SU-DHL-6 (cell line): ENCODE results near the gene FXYD2.

ENCODE experiments used
- H2AFZ ChIP-seq: fragments of 200-600 bp; sonication (generic); 2 replicates; pipeline ENCODE4 v1.6.1; 2014; ENCODE audit warnings: low read depth, mild to moderate bottlenecking, moderate library complexity, mixed read lengths, antibody characterized with exemption, low read length; ENCODE audit not compliant: severe bottlenecking
- H3F3A ChIP-seq: fragments of 200-600 bp; shearing (Covaris generic); 2 replicates; pipeline ENCODE4 v1.6.0; 2016; ENCODE audit warnings: antibody characterized with exemption, mild to moderate bottlenecking; ENCODE audit not compliant: insufficient read depth
- H3K27ac ChIP-seq: fragments of 200-600 bp; sonication (generic); 2 replicates; pipeline ENCODE4 v1.5.1; 2016; ENCODE audit warnings: low read depth, mild to moderate bottlenecking, low read length, moderate library complexity, mixed read lengths
- H3K27me3 ChIP-seq: fragments of 200-600 bp; sonication (generic), shearing (Covaris generic); 2 replicates; pipeline ENCODE4 v1.6.0; 2014; ENCODE audit warnings: mild to moderate bottlenecking, low read length
- H3K36me3 ChIP-seq: fragments of 200-600 bp; sonication (generic); 2 replicates; pipeline ENCODE4 v1.6.1; 2014; ENCODE audit warnings: mild to moderate bottlenecking, low read length, mixed read lengths
- H3K4me2 ChIP-seq: fragments of 300-600, 200-600 bp; shearing (Covaris generic), sonication (generic); 2 replicates; pipeline ENCODE4 v1.6.0; 2014; ENCODE audit warnings: low read length, low read depth, mild to moderate bottlenecking; ENCODE audit not compliant: poor library complexity, severe bottlenecking
- H3K4me3 ChIP-seq: fragments of 200-600 bp; sonication (generic); 2 replicates; pipeline ENCODE4 v1.5.1; 2014; ENCODE audit warnings: antibody characterized with exemption, low read length, mild to moderate bottlenecking, mixed read lengths; ENCODE audit not compliant: insufficient read depth, poor library complexity, severe bottlenecking
- H3K79me2 ChIP-seq: fragments of 200-600 bp; sonication (generic); 2 replicates; pipeline ENCODE4 v1.6.1; 2014; ENCODE audit warnings: mild to moderate bottlenecking, low read length, moderate library complexity; ENCODE audit not compliant: insufficient read depth
- H3K9ac ChIP-seq: fragments of 200-600 bp; sonication (generic); 2 replicates; pipeline ENCODE4 v1.7.0; 2014; ENCODE audit warnings: mild to moderate bottlenecking, low read length
- H3K9me2 ChIP-seq: fragments of 200-600 bp; sonication (generic); replicated peaks from 2 replicates; pipeline ENCODE4 v1.6.1; 2014; ENCODE audit warnings: low read length; ENCODE audit not compliant: insufficient read depth
- H3K9me3 ChIP-seq: fragments of 200-600 bp; sonication (generic); 2 replicates; pipeline ENCODE4 v1.6.1; 2014; ENCODE audit warnings: low read length, mixed read lengths; ENCODE audit not compliant: insufficient read depth
- H4K20me1 ChIP-seq: fragments of 200-600 bp; sonication (generic); 2 replicates; pipeline ENCODE4 v1.6.1; 2014; ENCODE audit warnings: low read depth, mild to moderate bottlenecking, antibody characterized with exemption, low read length, moderate library complexity, mixed read lengths
- EZH2phosphoT487 ChIP-seq: fragments of 200-600 bp; sonication (generic), shearing (Covaris generic); conservative IDR thresholded peaks from 2 replicates; pipeline ENCODE4 v1.6.1; 2018; ENCODE audit warnings: mild to moderate bottlenecking, antibody characterized with exemption, low read length, moderate library complexity, mixed read lengths
- TF ChIP-seq, protein P1 (sequence below): fragments of 200-600 bp; sonication (generic); IDR thresholded peaks from one replicate; pipeline ENCODE4 v1.5.1; 2017; ENCODE audit warnings: antibody characterized with exemption, mild to moderate bottlenecking, low read length, moderate library complexity; ENCODE audit not compliant: insufficient read depth, poor library complexity, severe bottlenecking

Gene FXYD2

DNA sequence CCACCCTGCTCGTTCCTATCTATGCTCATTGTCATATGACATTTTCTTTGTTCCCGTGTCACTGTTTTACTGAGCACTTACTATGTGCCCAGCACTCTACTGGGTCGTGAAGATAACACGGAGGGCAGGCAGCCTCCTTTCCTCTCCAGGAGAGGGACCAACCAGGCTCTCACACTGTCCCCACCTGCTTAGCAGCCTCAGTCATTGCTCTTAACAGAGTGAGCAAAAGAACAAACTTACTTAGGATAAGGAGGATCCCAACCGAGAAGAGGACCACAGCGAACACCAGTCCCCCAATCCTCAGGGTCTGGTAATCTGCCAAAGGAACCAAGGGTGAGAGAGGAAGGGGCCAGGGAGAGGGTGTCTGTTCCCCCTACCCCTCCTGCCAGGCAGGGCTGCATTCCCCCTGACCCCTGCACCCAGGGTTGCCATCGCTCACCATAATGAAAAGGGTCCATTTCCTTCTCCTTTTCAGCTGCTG is 17.0 kb upstream of the FXYD2 start:
- Histone ChIP-seq H3K27ac (no peak overlapping the region), H3K36me3 (no peaks in the 10 kb centered on the region), H3F3A (no peaks in the 10 kb centered on the region), H2AFZ (no peak overlapping the region), H3K4me3 (no peak overlapping the region), H3K9ac (no peak overlapping the region), H3K9me2 (no peaks in the 10 kb centered on the region), H3K79me2 (no peaks in the 10 kb centered on the region), H4K20me1 (no peaks in the 10 kb centered on the region), H3K27me3 (no peaks in the 10 kb centered on the region), H3K4me2 (no peak overlapping the region), H3K9me3 (no peaks in the 10 kb centered on the region)
- no peak for TF ChIP-seq EZH2phosphoT487
- TF ChIP-seq, protein P1, sequence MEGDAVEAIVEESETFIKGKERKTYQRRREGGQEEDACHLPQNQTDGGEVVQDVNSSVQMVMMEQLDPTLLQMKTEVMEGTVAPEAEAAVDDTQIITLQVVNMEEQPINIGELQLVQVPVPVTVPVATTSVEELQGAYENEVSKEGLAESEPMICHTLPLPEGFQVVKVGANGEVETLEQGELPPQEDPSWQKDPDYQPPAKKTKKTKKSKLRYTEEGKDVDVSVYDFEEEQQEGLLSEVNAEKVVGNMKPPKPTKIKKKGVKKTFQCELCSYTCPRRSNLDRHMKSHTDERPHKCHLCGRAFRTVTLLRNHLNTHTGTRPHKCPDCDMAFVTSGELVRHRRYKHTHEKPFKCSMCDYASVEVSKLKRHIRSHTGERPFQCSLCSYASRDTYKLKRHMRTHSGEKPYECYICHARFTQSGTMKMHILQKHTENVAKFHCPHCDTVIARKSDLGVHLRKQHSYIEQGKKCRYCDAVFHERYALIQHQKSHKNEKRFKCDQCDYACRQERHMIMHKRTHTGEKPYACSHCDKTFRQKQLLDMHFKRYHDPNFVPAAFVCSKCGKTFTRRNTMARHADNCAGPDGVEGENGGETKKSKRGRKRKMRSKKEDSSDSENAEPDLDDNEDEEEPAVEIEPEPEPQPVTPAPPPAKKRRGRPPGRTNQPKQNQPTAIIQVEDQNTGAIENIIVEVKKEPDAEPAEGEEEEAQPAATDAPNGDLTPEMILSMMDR: no peak

DNA sequence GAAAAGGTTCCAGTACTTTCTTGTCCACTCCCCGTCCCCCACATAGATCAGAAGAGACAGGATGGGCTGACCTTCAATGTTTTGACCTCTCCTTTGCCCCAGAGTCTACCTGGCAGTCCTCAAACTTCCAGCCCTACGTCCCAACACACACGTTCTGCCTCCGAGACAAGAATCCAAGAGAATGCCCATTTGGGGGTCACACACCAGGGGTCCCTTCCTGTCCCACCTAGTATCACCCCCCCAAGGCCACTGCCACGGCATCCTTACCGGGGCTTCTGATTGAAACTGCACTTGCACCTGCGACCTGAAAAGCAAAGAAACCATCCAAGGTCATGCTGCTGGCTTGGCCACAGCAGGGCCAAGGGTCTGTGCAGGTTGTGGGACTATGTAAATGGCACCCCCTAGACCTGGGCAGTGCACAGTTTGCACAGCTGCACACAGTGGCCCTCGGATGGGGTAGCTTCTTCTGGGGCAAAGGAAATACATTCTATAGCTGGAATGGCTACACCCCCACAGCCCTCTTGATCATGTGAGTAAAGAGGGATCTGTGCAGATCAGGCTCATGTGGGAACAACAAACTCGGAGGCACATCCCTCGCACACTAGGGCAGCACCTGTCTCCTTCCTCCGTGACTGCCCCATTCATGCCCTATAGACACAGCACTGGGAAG is 16.5 kb upstream of the FXYD2 start:
- Histone ChIP-seq H3F3A (no peaks in the 10 kb centered on the region), H3K9me3 (no peaks in the 10 kb centered on the region), H3K9me2 (no peaks in the 10 kb centered on the region), H2AFZ (no peak overlapping the region), H3K4me2 (no peak overlapping the region), H3K27ac (no peak overlapping the region), H4K20me1 (no peaks in the 10 kb centered on the region), H3K27me3 (no peaks in the 10 kb centered on the region), H3K36me3 (no peaks in the 10 kb centered on the region), H3K4me3 (no peak overlapping the region), H3K79me2 (no peaks in the 10 kb centered on the region), H3K9ac (no peak overlapping the region)
- TF ChIP-seq EZH2phosphoT487: no peak
- TF ChIP-seq, protein P1: no peak

DNA sequence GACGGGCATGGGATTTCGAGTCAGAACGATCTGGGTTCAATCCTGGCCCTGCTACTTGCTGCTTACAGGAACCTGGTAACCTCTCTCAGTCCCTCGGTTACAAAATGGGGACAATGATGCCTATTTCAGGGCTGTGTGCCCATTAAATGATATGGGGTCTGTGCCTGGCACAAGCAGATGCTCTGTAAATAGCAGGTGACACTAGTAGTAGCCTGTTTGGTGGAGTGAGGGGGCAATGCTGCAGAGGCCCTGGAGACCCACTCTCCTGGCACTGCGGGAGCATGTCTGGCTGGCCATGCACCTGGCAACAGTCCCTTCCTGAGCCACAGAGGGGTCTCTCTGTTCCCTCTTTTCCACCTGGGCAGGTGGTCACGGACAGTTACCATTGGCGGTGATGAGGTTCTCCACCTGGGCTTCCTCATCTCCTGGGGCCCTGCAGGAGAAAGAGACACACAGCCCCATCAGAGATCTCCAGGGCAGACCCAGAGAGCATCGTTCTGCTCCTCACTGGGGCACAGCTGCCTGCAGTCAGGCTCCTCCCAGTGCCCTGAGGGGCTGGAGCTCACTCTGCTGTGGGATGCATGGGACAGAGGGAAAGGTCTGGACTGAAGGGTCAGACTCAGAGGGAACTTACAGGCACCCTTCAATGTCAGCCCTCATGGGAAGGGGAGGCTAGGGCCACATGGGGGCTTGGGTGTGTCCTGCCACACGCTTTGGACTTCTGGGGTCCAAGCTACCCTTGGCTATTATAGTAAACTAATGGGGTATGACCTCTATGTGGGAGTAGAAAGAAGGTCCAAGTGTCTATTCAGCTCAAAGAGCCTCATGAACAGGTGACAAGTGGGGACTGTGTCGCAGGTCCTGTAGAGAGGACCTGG is 15.6 kb upstream of the FXYD2 start:
- Histone ChIP-seq H3K27ac (no peak overlapping the region), H3K27me3 (no peaks in the 10 kb centered on the region), H4K20me1 (no peaks in the 10 kb centered on the region), H3F3A (no peaks in the 10 kb centered on the region), H3K4me2 (no peak overlapping the region), H3K9me3 (no peaks in the 10 kb centered on the region), H2AFZ (no peak overlapping the region), H3K9me2 (no peaks in the 10 kb centered on the region), H3K79me2 (no peaks in the 10 kb centered on the region), H3K9ac (no peak overlapping the region), H3K4me3 (no peak overlapping the region), H3K36me3 (no peaks in the 10 kb centered on the region)
- TF ChIP-seq, protein P1: no peak
